ENCODE measurements around the gene GSG1L.

GSG1L gene

GRCh38 chr16:28092721-28093384 lies 29.3 kb upstream of the GSG1L start:
- no peak for DNase-seq (ENCODE audit: low read depth, low spot score)

- no peak for DNase-seq (ENCODE audit: low read depth, low spot score)
These were observed 28.1 kb upstream of the GSG1L start for GRCh38 chr16:28091656-28092055.

- DNase-seq (ENCODE audit: low read depth, low spot score), result peak; percentile 54
These were observed 27.3 kb upstream of the GSG1L start for GRCh38 chr16:28090646-28091377.

GRCh38 chr16:28089992-28090365 lies 26.5 kb upstream of the GSG1L start:
- no peak for DNase-seq (ENCODE audit: low read depth, low spot score)

GRCh38 chr16:28089205-28089991 lies 25.9 kb upstream of the GSG1L start:
- no peak for DNase-seq (ENCODE audit: low read depth, low spot score)

- no peak for DNase-seq (ENCODE audit: low read depth, low spot score)
These were observed 24.3 kb upstream of the GSG1L start for GRCh38 chr16:28087675-28088300.

GRCh38 chr16:28087140-28087660 lies 23.7 kb upstream of the GSG1L start:
- no peak for DNase-seq (ENCODE audit: low read depth, low spot score)

GRCh38 chr16:28086186-28087139 lies 22.9 kb upstream of the GSG1L start:
- no peak for DNase-seq (ENCODE audit: low read depth, low spot score)

GRCh38 chr16:28085389-28086171 lies 22.1 kb upstream of the GSG1L start:
- no peak for DNase-seq (ENCODE audit: low read depth, low spot score)

GRCh38 chr16:28084209-28084608 lies 20.7 kb upstream of the GSG1L start:
- no peak for DNase-seq (ENCODE audit: low read depth, low spot score)

- DNase-seq (ENCODE audit: low read depth, low spot score), result no peak
These were observed 19.1 kb upstream of the GSG1L start for GRCh38 chr16:28082624-28083023.

- DNase-seq (ENCODE audit: low read depth, low spot score), result no peak
These were observed 18.0 kb upstream of the GSG1L start for GRCh38 chr16:28081391-28081968.

GRCh38 chr16:28078261-28078660 lies 14.7 kb upstream of the GSG1L start:
- DNase-seq (ENCODE audit: low read depth, low spot score), result no peak

- DNase-seq (ENCODE audit: low read depth, low spot score), result no peak
These were observed 10.3 kb upstream of the GSG1L start for GRCh38 chr16:28073836-28074235.

GRCh38 chr16:28072087-28072486 lies 8.6 kb upstream of the GSG1L start:
- DNase-seq (ENCODE audit: low read depth, low spot score), result no peak

GRCh38 chr16:28069971-28070794 lies 6.7 kb upstream of the GSG1L start:
- no peak for DNase-seq (ENCODE audit: low read depth, low spot score)

- no peak for DNase-seq (ENCODE audit: low read depth, low spot score)
These were observed 5.5 kb upstream of the GSG1L start for GRCh38 chr16:28068976-28069375.

- DNase-seq (ENCODE audit: low read depth, low spot score), result no peak
These were observed 4.3 kb upstream of the GSG1L start for GRCh38 chr16:28067604-28068379.
